Gastroesophageal sphincter (tissue), 3 donors: Measurements from ENCODE around the gene UPF3A.

Source experiments
- CTCF ChIP-seq, 4 experiments: fragments of 200-600 bp in 2 of 4; fragments of 450-650 bp in 2 of 4; sonication (generic) in 1 of 4; IDR thresholded peaks; one replicate each; pipeline ENCODE4 v1.5.1; 2017 to 2019; ENCODE audit warnings: antibody characterized with exemption in 4 of 4, mild to moderate bottlenecking in 2 of 4, moderate library complexity in 2 of 4
- POLR2A ChIP-seq, 2 donors: fragments of 450-650 bp; IDR thresholded peaks; one replicate each; pipeline ENCODE4 v1.6.1; 2017; ENCODE audit warnings: antibody characterized with exemption in 2 of 2, mild to moderate bottlenecking in 2 of 2, moderate library complexity in 1 of 2

GRCh38 chr13:114309806-114310410, 28.5 kb downstream of the UPF3A start:
- TF ChIP-seq CTCF (IDR thresholded peaks at IDR 0.05) = no peak
- no peak for TF ChIP-seq POLR2A (IDR thresholded peaks at IDR 0.05)
